T-helper 17 cell (primary cell): ENCODE measurements around the gene FMN1. TPM values are rescaled to one million over a fixed set of nuclear protein-coding genes. Genes with fewer than 3 reads are reported as not detected.

Experiments
- ATAC-seq: fragments of 150-1000 bp; cut with Tn5 transposase; 2 replicates; pipeline ENCODE4 v1.10.0; 2021; ENCODE audit warnings: mild to moderate bottlenecking, moderate library complexity
- DNase-seq, 3 donors: peaks; one replicate each; pipeline versions ENCODE4 v3.0.0 to v3.0.0-alpha.2; 2020 to 2021
- H3K9me3 ChIP-seq: one replicate; pipeline ENCODE4 v1.7.0; 2013; ENCODE audit warnings: low read length, mild to moderate bottlenecking; ENCODE audit not compliant: control insufficient read depth, poor library complexity, severe bottlenecking
- H3K27ac Mint-ChIP-seq: one replicate; pipeline ENCODE4 v1.8.0; 2022; ENCODE audit warnings: mild to moderate bottlenecking, moderate library complexity, mixed read lengths
- H3K27me3 Mint-ChIP-seq: one replicate; pipeline ENCODE4 v1.8.0; 2022; ENCODE audit warnings: mixed read lengths
- H3K36me3 Mint-ChIP-seq: one replicate; pipeline ENCODE4 v1.8.0; 2022; ENCODE audit warnings: low read depth, mixed read lengths
- H3K4me1 Mint-ChIP-seq: one replicate; pipeline ENCODE4 v1.8.0; 2022; ENCODE audit warnings: mild to moderate bottlenecking, mixed read lengths
- H3K4me3 Mint-ChIP-seq: one replicate; pipeline ENCODE4 v1.8.0; 2022; ENCODE audit warnings: mild to moderate bottlenecking, moderate library complexity, mixed read lengths
- total RNA-seq, 4 donors: library from RNA in 2 of 4; stranded (reverse) in 2 of 4; gene quantifications; one replicate each; pipeline ENCODE4 v1.2.3 and lab custom pipeline; 2022 to 2026

Gene FMN1
- total RNA-seq, 2 donors from 2014 or later, result 18.7 to 35.2 TPM

DNA sequence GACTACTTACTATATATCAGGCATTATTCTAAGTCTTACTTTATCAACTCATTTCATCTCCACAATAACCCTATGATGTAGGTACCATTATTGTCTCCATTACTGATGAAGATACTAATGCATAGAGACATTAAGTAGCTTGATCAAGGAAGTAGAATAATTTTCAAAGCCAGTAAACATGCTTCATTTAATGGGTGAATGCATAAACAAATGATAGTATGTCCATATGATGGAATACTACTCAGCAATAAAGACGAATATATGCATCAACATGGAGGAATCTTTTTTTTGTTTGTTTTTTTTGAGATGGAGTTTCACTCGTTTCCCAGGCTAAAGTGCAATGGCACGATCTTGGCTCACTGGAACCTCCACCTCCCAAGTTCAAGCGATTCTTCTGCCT, 184.9 kb downstream of the FMN1 start:
- Mint-ChIP-seq H3K4me3 (no peak overlapping the region), H3K4me1 (peaks cover 9% of the 10 kb centered on the region), H3K36me3 (peaks cover 6% of the 10 kb centered on the region), H3K27ac (no peak overlapping the region), H3K27me3 (no peaks in the 10 kb centered on the region)
- no peaks in the 10 kb centered on the region for H3K9me3 ChIP-seq
- ATAC-seq, result no peak
- no peak for DNase-seq

DNA sequence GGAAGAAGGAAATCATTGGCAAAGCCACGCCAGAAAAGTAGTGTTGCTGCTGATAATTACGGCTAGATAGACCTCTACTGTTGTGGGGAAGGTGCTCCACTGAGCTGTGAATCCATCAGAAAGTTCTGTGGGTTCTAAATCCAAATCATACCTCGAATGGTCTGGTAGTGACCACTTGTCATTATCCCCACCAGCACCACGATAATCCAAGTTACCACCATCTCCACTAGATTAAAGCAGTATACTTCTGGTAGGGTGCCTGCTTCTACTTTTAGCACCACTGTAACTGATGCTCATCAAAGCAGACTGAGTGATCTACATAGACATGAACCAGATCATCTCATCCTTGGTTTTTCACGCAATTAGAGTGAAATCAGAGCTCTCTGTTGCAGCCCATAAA, 185.5 kb downstream of the FMN1 start:
- Mint-ChIP-seq H3K4me3 (no peak overlapping the region), H3K36me3 (peaks cover 8% of the 10 kb centered on the region), H3K4me1 (peaks cover 9% of the 10 kb centered on the region), H3K27me3 (no peaks in the 10 kb centered on the region), H3K27ac (no peak overlapping the region)
- ATAC-seq (no peak), DNase-seq (no peak)
- H3K9me3 ChIP-seq, result no peaks in the 10 kb centered on the region

DNA sequence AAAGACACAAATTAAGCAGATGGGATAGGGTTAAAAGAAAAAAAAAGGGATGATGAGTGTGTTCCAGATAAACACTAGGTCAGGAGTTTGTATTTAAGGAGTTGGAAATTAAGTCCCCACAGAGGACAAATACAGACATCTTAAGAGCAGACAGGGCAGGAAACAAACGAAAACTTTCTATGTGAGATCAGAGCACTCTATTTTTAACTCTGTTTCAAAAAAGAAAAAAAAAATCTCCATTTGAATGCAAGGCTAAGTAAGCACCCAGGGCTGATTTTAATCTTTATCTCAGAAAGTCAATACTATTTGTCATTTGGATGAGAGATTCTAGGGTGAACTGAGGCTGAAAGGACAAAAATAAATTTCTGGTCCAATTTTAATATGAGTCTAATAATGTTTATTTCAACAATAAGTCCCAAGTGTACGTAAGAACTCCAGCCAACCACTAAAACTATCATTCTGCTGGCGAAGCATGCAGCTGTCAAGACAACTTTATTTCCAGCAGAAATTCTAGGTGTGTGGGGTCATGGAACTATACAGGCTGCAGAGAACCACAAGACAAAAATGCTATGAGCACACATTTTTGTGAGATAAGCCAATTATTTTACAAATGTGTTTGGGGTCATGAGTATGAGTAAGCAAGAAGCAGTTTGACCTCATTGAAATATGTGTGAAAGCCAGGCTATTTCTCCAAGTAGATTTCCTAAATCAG, 186.1 kb downstream of the FMN1 start:
- H3K27ac Mint-ChIP-seq, result no peak overlapping the region
- ATAC-seq, result no peak
- H3K36me3 Mint-ChIP-seq, result peaks cover 8% of the 10 kb centered on the region
- DNase-seq, result no peak
- H3K4me3 Mint-ChIP-seq, result no peak overlapping the region
- no peaks in the 10 kb centered on the region for H3K9me3 ChIP-seq
- H3K4me1 Mint-ChIP-seq, result peaks cover 9% of the 10 kb centered on the region
- H3K27me3 Mint-ChIP-seq, result no peaks in the 10 kb centered on the region

DNA sequence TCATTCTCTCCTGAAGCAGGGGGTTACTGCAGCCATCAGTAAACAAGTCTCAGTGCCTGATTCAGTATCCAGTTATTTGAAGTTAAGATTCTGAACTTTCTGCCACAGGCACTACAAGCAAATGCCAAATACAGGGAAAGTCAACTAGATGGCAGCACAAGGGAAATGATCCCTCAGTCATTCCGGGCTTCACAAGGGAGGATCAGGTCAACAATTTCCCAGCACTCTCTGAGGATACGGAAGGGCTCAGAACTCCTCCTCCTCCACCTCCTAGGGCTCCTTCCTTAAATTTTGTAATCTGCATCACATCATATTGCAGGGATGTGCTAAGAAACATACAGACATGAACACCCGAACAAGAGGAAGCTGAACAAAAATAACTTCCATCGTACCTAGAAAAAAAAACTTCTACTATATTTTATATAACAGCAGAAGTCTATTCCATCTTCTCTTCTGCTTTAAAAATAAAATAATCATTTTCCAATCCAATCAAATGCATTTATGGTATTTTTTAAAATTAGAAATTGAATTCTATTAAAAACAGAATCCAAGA, 187.1 kb downstream of the FMN1 start:
- no peak overlapping the region for H3K27ac Mint-ChIP-seq
- H3K36me3 Mint-ChIP-seq, result peaks cover 8% of the 10 kb centered on the region
- H3K4me1 Mint-ChIP-seq, result peaks cover 9% of the 10 kb centered on the region
- ATAC-seq (no peak), DNase-seq (no peak)
- H3K27me3 Mint-ChIP-seq, result no peaks in the 10 kb centered on the region
- no peaks in the 10 kb centered on the region for H3K9me3 ChIP-seq
- no peak overlapping the region for H3K4me3 Mint-ChIP-seq

DNA sequence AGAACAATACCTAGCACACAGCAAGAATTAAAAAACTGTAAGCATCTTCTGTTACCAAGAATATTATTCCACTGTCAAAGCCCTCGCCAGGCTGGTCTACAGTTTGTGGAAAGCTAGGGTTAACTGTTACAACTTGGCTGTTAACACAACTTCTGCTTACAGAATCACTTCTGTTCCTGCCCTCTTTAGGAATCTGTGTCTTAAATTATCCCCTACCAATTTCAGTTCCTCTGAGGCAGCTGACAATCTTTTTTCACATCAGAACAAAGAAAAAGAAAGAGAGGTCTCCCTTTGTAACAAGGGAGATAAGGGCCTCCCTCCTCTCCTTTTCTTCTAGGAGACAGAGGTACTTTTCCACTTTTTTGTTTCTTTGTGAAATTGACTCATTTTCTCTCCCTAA, 188.9 kb downstream of the FMN1 start:
- no peak overlapping the region for H3K4me3 Mint-ChIP-seq
- H3K36me3 Mint-ChIP-seq, result peaks cover 8% of the 10 kb centered on the region
- DNase-seq, result no peak
- ATAC-seq, result no peak
- no peaks in the 10 kb centered on the region for H3K27me3 Mint-ChIP-seq
- H3K4me1 Mint-ChIP-seq, result peaks cover 9% of the 10 kb centered on the region
- H3K9me3 ChIP-seq, result no peaks in the 10 kb centered on the region
- no peak overlapping the region for H3K27ac Mint-ChIP-seq

DNA sequence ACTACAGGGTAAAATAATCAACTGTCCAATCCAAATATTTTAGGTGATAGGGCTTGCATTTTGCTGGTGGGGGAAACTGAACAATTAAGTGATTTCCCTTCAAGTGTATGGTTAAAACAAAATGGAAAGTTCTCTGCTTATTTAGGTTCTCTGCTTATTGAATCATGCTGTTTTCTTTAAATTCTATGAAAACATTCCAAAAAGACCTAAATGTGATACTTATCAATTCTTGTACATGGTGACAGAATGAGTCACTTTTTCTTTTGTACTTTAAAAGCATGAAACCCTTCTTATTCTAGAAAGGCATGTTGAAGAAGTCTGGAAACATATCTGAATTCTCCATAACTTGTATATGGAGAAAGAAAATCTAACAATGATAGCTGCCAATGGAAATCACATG, 192.6 kb downstream of the FMN1 start:
- H3K9me3 ChIP-seq, result no peaks in the 10 kb centered on the region
- Mint-ChIP-seq H3K4me1 (peaks cover 3% of the 10 kb centered on the region), H3K4me3 (no peak overlapping the region), H3K27me3 (peaks cover 7% of the 10 kb centered on the region), H3K36me3 (peaks cover 7% of the 10 kb centered on the region), H3K27ac (no peak overlapping the region)
- no peak for ATAC-seq
- DNase-seq, result no peak

DNA sequence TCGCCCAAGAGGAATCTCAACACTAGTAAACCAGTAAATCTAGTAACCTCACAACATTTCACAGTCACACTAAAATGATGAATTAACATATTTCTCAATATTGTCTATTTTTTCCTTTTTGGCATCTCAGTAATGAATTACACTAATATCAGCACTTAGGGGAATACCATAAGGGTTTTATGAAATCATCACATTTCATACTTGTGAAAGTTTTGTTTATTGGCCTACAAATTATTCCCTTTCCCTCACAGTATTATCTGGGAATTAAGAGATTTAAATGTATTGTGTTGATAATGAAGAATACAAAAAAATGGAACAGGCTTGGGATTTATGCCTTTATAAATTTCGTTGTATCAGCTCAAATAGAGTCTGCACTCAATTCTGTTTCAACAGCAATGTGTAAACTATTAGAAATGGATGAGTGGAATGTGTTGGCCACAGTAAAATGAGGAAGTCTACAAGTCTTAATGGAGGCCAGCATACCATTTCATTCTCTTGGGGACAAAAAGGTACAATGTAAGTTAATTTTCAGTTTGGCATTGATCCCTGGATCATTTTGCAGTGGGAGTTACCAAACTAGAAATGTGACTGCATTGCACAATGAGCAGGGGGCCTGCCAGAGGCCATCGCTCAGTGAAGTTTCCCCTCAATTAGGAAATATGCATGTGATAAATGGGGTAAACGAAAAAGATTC, 195.4 kb downstream of the FMN1 start:
- no peaks in the 10 kb centered on the region for H3K4me1 Mint-ChIP-seq
- H3K27ac Mint-ChIP-seq, result no peak overlapping the region
- H3K27me3 Mint-ChIP-seq, result peaks cover 7% of the 10 kb centered on the region
- H3K4me3 Mint-ChIP-seq, result no peak overlapping the region
- DNase-seq, result no peak
- H3K36me3 Mint-ChIP-seq, result peaks cover 2% of the 10 kb centered on the region
- H3K9me3 ChIP-seq, result no peaks in the 10 kb centered on the region
- ATAC-seq, result no peak

DNA sequence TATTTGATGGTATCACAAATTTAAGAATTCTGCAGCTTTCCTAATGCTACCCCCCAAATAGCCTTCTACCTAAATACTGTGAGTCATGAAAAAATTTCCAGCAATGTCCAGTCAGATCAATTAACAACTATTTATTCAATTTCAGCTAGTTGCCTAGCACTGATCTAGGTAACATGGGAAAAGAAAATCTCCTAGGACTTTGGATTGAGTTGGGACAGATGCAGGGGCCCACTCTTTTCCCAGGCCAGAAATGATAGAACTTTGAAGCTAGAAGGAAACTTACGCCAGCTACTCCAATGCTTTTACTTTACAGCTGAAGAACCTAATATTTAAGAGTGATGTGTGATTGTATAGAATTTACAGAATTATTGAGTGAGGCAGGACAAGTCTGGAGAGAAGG, 196.3 kb downstream of the FMN1 start:
- H3K9me3 ChIP-seq, result no peaks in the 10 kb centered on the region
- DNase-seq (no peak), ATAC-seq (no peak)
- Mint-ChIP-seq H3K4me3 (no peak overlapping the region), H3K27me3 (peaks cover 7% of the 10 kb centered on the region), H3K36me3 (peaks cover 2% of the 10 kb centered on the region), H3K27ac (no peak overlapping the region), H3K4me1 (no peaks in the 10 kb centered on the region)

DNA sequence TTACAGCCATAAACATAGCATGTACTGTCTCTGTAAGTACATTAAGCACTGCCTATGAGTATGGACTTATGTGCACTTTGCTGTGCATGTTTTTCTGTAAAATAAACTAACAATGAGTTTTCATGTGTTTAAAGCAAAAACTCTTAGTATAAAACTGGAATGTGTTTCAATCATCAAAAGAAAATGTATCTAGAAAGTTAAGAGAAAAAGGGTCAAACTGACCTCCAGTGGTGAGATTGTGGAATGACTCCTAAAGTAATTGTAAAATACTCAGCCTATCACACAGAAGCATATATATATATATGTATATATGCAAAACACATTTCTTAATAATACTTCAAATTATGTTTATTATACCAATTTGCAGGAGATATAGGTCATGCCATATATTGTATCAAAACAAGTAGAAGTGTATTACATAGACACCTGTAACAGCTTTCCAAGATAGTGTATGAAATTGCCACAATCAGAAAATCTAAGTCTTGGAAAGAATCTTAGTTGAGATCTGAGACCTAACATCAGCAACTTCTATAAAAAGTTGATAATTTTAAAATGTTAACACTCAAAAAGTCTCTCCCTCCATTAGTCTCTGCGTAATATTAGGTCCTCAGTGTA, 199.6 kb downstream of the FMN1 start:
- no peak for DNase-seq
- no peaks in the 10 kb centered on the region for H3K9me3 ChIP-seq
- ATAC-seq, result no peak
- Mint-ChIP-seq H3K4me3 (no peak overlapping the region), H3K36me3 (peaks cover 2% of the 10 kb centered on the region), H3K27me3 (peaks cover 7% of the 10 kb centered on the region), H3K4me1 (no peaks in the 10 kb centered on the region), H3K27ac (no peak overlapping the region)

DNA sequence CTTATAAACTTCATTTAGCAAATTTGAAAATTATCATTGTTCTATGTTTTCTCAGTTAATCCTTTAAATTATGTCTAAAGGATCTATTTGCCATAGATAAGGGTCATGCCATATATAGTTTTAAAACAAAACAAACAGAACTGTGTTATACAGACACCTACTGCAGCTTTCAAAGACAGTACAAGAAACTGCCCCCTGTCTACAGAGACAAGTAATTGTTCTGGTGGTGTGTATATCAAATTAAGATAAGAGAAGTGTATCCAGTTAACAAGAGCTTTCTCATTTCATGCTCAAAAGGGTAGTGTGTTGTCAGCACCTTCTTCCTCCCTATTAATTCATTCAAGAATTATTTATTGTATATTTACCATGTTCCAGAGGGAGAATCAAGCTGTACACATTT, 201.2 kb downstream of the FMN1 start:
- no peak for DNase-seq
- no peaks in the 10 kb centered on the region for H3K9me3 ChIP-seq
- Mint-ChIP-seq H3K4me3 (no peak overlapping the region), H3K27me3 (peaks cover 7% of the 10 kb centered on the region), H3K27ac (no peak overlapping the region), H3K4me1 (no peaks in the 10 kb centered on the region), H3K36me3 (peaks cover 2% of the 10 kb centered on the region)
- ATAC-seq, result no peak

DNA sequence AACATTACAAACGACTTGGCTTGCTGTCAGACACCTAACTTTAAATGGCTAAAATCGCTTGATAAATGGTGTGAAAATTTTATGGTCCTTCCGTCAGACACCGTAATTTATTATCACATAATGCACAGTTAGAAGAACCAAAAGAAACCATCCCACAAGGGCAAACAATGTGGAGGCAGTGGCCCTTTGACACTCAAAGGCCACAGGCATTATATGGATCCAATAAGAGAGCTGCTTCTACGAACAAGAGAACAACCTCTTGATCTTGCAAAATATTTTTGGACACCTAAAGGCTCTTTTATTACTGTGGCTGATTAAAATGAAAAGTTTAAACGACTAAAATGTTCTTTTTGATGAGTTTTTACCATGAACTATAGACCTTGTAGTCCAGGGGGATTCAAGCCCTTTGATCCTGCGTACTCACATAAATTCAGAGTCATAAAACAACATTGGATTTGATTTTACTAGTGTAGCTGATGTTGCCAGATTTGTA, 202.8 kb downstream of the FMN1 start:
- H3K27me3 Mint-ChIP-seq, result no peaks in the 10 kb centered on the region
- no peaks in the 10 kb centered on the region for H3K9me3 ChIP-seq
- no peak overlapping the region for H3K27ac Mint-ChIP-seq
- DNase-seq, result no peak
- H3K36me3 Mint-ChIP-seq, result no peaks in the 10 kb centered on the region
- no peak for ATAC-seq
- H3K4me3 Mint-ChIP-seq, result no peak overlapping the region
- H3K4me1 Mint-ChIP-seq, result no peaks in the 10 kb centered on the region

DNA sequence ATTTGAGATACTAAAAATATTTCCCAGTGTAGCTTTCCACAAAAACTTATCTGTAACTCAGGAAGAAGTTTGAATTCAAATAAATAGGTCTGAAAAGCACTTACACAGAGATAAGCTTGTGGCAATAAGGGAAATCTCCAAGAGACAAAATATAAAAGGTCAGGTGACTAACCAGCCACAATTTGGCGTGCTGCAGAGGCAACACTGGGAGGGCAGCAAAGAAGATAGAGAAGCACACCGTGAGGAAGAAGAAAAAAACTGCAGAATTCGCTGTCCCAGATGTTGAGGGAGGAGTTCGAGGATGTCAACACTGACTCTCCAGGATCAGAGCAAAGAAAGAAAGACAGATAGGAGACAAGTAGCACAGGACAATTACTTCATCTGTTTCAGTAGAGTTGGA, 204.4 kb downstream of the FMN1 start:
- no peaks in the 10 kb centered on the region for H3K27me3 Mint-ChIP-seq
- H3K36me3 Mint-ChIP-seq, result no peaks in the 10 kb centered on the region
- H3K9me3 ChIP-seq, result no peaks in the 10 kb centered on the region
- H3K4me3 Mint-ChIP-seq, result no peak overlapping the region
- ATAC-seq (no peak), DNase-seq (no peak)
- no peak overlapping the region for H3K27ac Mint-ChIP-seq
- H3K4me1 Mint-ChIP-seq, result no peaks in the 10 kb centered on the region

DNA sequence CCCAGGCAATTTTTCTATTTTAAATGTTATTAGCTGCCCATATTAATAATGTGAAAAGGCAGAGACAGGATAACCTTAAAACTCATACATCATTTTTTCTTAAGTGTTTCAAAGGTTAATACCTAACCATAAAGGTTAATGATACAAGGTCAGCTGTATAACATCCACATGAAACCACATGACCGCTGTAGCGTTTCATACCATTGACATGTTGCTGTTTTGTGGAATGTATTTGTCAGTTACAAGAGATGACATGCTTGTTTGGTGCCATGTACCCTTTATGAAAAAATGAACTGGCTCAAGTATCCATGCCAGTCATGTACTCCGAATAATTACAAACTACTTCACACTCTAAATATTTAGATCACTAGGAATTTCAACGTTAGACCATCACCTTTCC, 207.4 kb downstream of the FMN1 start:
- H3K27me3 Mint-ChIP-seq, result no peaks in the 10 kb centered on the region
- H3K27ac Mint-ChIP-seq, result no peak overlapping the region
- H3K4me3 Mint-ChIP-seq, result no peak overlapping the region

More for the DNA sequence above, 207.4 kb downstream of the FMN1 start:
- Mint-ChIP-seq H3K4me1 (peaks cover under 1% of the 10 kb centered on the region), H3K36me3 (no peaks in the 10 kb centered on the region)
- DNase-seq (no peak), ATAC-seq (no peak)
- no peaks in the 10 kb centered on the region for H3K9me3 ChIP-seq
